8988T (cell line): ENCODE results near the gene GCH1.

Source experiments
- DNase-seq: peaks from one replicate; pipeline ENCODE4 v3.0.0; 2011

Gene GCH1

GRCh38 chr14:54794159-54794558, 108.5 kb downstream of the GCH1 start:
- no peak for DNase-seq

- DNase-seq = no peak
These were observed 110.3 kb downstream of the GCH1 start for GRCh38 chr14:54792288-54792687.
